ENCODE measurements around the gene PPIA. TPM values are rescaled to one million over a fixed set of nuclear protein-coding genes. Genes with fewer than 3 reads are reported as not detected.

The PPIA gene
- total RNA-seq, 4 donors from 2014 or later, result 1,097 to 2,167 (median 1,431) TPM

DNA sequence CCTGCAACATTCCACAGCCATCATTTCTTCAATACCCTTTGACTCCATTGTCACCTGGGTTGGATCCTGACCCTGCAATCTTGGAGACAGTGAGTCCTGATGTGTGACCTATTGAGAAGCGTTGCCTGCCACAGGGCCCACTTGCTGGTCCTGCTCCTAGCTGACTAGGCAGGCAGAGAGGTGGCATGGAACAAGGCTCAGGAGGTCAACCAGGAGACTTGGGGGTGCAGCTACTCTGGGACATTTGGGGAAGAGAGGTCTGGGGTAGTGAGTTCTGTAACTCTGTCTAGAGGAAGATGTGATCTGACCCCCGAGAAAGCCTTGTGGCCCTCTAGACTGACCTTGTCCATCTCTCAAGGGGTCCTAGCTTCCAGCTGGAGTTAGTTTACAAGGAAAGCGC is 46.1 kb upstream of the PPIA start:
- H3K9me3 ChIP-seq, result no peaks in the 10 kb centered on the region
- H3K27ac ChIP-seq, result peak overlapping the region in 1 of 4 donors; percentile 0
- H3K4me3 ChIP-seq, result no peak overlapping the region
- no peaks in the 10 kb centered on the region for H3K27me3 ChIP-seq
- H3K4me1 ChIP-seq, result peaks cover 0 to 60% (median 26%) of the 10 kb centered on the region in 3 donors
- peaks cover 0 to 7% of the 10 kb centered on the region in 2 donors for H3K36me3 ChIP-seq
- WGBS, 2 donors (ENCODE audit: low coverage in 1 of 2), result 100% methylated on average over 2 of the region's 3 CpGs; no CpG with 5 or more reads in 1 of the 2 donors
- ATAC-seq, result no peak
- no peak for TF ChIP-seq POLR2A (IDR thresholded peaks at IDR 0.05)
- TF ChIP-seq, protein P1, sequence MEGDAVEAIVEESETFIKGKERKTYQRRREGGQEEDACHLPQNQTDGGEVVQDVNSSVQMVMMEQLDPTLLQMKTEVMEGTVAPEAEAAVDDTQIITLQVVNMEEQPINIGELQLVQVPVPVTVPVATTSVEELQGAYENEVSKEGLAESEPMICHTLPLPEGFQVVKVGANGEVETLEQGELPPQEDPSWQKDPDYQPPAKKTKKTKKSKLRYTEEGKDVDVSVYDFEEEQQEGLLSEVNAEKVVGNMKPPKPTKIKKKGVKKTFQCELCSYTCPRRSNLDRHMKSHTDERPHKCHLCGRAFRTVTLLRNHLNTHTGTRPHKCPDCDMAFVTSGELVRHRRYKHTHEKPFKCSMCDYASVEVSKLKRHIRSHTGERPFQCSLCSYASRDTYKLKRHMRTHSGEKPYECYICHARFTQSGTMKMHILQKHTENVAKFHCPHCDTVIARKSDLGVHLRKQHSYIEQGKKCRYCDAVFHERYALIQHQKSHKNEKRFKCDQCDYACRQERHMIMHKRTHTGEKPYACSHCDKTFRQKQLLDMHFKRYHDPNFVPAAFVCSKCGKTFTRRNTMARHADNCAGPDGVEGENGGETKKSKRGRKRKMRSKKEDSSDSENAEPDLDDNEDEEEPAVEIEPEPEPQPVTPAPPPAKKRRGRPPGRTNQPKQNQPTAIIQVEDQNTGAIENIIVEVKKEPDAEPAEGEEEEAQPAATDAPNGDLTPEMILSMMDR (IDR thresholded peaks at IDR 0.05), result no peak
- no peak for TF ChIP-seq EP300 (IDR thresholded peaks at IDR 0.05)
- TF ChIP-seq POLR2AphosphoS5 (IDR thresholded peaks at IDR 0.05), result no peak

DNA sequence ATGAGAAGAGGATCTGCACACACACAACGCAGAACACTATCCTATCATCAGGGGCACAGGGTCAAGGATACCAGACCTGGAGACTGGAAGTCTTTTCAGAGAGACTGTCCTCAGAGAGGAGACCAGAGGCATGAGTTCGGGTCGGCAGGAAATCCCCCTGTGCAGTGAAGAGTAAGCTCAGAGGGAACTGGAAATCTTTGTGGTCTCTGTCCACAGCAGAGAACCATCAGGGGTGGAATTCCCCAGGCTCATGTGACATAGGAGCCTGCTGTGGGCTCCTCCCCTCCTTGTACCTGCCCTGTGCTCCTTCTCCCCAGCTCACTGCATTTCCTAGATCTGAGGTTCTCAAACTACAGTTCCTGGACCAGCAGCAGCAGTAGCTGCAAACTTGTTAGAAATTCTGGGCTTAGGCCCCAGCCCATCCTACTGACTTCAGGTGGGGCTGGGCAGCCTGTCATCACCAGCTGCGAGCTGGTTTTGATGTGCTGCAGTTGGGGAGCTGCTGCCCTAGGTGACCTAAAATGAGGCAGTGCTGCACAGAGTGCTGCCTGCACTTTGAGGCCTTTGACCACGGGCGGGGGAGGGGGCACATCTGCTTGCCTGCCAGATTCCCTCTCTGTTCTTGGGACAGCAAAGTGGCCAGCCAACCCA is 45.4 kb upstream of the PPIA start:
- TF ChIP-seq, protein P1 (IDR thresholded peaks at IDR 0.05), result no peak
- Histone ChIP-seq H3K27me3 (no peaks in the 10 kb centered on the region), H3K4me3 (no peak overlapping the region), H3K4me1 (peaks cover 0 to 66% (median 32%) of the 10 kb centered on the region in 3 donors), H3K27ac (peak overlapping the region in 1 of 4 donors; percentile 12), H3K9me3 (no peaks in the 10 kb centered on the region), H3K36me3 (peaks cover 0 to 7% of the 10 kb centered on the region in 2 donors)
- ATAC-seq, result no peak
- WGBS, 2 donors (ENCODE audit: low coverage in 1 of 2), result 33 to 60% methylated on average over 1 to 3 of the region's 6 CpGs

DNA sequence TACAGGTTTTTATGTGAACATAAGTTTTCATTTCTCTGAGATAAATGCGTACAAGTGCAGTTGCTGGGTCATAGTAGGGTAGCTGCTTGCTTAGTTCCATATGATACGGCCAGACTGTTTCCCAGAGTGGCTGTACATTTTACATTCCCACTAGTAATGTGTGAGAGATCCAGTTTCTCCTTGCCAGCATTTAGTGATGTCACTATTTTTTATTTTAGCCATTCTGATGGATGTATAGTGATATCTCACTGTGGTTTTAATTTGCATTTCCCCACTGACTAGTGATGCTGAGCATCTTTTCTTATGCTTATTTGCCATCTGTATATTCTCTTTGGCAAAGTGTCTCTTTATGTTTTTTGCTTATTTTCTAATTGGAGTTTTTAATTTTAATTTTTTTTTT is 43.7 kb upstream of the PPIA start:
- 73 to 91% methylated on average over 2 of the region's 2 CpGs for WGBS, 2 donors (ENCODE audit: low coverage in 1 of 2)
- Histone ChIP-seq H3K9me3 (no peaks in the 10 kb centered on the region), H3K27ac (no peak overlapping the region), H3K36me3 (peaks cover 0 to 20% of the 10 kb centered on the region in 2 donors), H3K27me3 (no peaks in the 10 kb centered on the region), H3K4me1 (peaks cover 0 to 77% (median 47%) of the 10 kb centered on the region in 3 donors), H3K4me3 (no peak overlapping the region)
- ATAC-seq, result no peak
- no peak for TF ChIP-seq POLR2A (IDR thresholded peaks at IDR 0.05)
- no peak for TF ChIP-seq EP300 (IDR thresholded peaks at IDR 0.05)
- TF ChIP-seq, protein P1 (IDR thresholded peaks at IDR 0.05), result no peak
- TF ChIP-seq POLR2AphosphoS5 (IDR thresholded peaks at IDR 0.05), result no peak

DNA sequence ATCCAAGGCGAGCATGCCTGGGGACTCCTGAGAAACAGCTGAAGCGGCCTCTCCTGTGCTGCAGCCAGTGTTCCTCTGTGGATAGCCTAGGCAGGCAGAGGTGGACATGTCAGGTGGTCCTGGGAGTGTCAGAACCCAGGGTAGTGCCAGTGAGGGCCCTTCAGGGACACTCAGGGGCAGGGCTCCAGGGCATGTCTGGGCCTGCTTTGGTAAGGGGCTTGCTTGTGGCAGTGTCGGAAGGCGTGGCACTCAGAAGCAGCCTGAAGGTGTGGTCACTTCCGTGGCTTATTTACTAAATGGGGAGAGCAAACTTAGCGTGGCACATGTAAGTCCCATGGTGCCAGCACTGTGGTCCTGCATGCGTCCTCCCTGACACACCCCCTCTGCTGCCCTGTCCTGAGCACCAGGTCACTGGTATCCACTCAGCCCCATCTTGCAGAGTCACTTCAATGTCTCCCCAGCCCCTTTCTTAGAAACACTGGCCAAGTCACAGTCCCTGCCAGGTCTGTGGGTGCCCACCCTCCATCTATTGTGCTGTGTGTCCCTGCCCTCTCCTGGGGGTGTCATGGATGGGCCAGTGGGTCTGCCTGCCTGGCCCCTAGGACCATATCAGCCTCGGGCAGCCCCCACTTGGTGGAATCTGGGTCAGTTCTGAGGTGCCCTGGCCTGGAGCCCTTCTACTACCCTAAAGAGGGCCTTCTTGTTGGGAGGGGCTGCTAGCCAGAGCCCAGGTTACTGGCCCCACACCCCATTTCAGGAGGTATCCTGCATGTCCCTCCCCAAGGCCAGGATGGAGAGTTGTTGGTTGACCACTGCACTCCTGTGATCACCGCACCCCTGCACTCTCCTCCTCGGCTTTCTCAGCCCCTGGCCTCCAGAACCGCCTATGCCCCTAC is 41.4 kb upstream of the PPIA start:
- Histone ChIP-seq H3K4me3 (no peak overlapping the region), H3K27me3 (no peaks in the 10 kb centered on the region), H3K9me3 (no peaks in the 10 kb centered on the region), H3K27ac (peak overlapping the region in 3 of 4 donors; percentile 59 to 68 (median 68)), H3K36me3 (peaks cover 0 to 41% of the 10 kb centered on the region in 2 donors), H3K4me1 (peaks cover 0 to 68% (median 44%) of the 10 kb centered on the region in 3 donors)
- TF ChIP-seq, protein P1 (IDR thresholded peaks at IDR 0.05), result no peak
- no peak for ATAC-seq
- WGBS, 2 donors (ENCODE audit: low coverage in 1 of 2), result 93 to 97% methylated on average over 3 to 4 of the region's 11 CpGs

Measured in gastroesophageal sphincter (tissue), 4 donors.